Fibroblast of the aortic adventitia (primary cell): Measurements from ENCODE around the gene RUNX1. TPM values are rescaled to one million over a fixed set of nuclear protein-coding genes. Genes with fewer than 3 reads are reported as not detected.

Source experiments
- DNase-seq: peaks from one replicate; pipeline ENCODE4 v3.0.0-alpha.2; 2010; ENCODE audit warnings: low read depth
- H3K4me3 ChIP-seq: 2 replicates; pipeline ENCODE4 v1.5.1; 2011; ENCODE audit warnings: low read depth, mild to moderate bottlenecking, control low read depth, low read length, moderate library complexity
- CTCF ChIP-seq: IDR thresholded peaks from 2 replicates; pipeline ENCODE4 v1.5.1; 2011; ENCODE audit warnings: mild to moderate bottlenecking, low read length, control low read depth, inconsistent platforms; ENCODE audit not compliant: insufficient read depth
- total RNA-seq: library from RNA; depleted of rRNA; stranded (reverse); fragments of >200 nt; gene quantifications from 2 replicates; pipeline ENCODE4 v1.2.3, GENCODE V29; 2012; ENCODE audit warnings: low replicate concordance

RUNX1 gene
- total RNA-seq, 1 donor = 28.0 TPM

- no peak for DNase-seq
- no peak overlapping the region for H3K4me3 ChIP-seq
- TF ChIP-seq CTCF = no peak
Measured at GRCh38 chr21:34911360-34911759, 137.7 kb downstream of the RUNX1 start.

GRCh38 chr21:34910396-34910795, 138.7 kb downstream of the RUNX1 start:
- no peak for DNase-seq
- TF ChIP-seq CTCF = no peak

GRCh38 chr21:34909492-34910292, 139.4 kb downstream of the RUNX1 start:
- peak; percentile 62 for DNase-seq
- no peak overlapping the region for H3K4me3 ChIP-seq
- no peak for TF ChIP-seq CTCF

More at GRCh38 chr21:34910396-34910795, 138.7 kb downstream of the RUNX1 start:
- H3K4me3 ChIP-seq = no peak overlapping the region

GRCh38 chr21:34908419-34909055, 140.6 kb downstream of the RUNX1 start:
- H3K4me3 ChIP-seq = no peak overlapping the region
- TF ChIP-seq CTCF = no peak
- peak; percentile 84 for DNase-seq

GRCh38 chr21:34907461-34908418, 141.4 kb downstream of the RUNX1 start:
- no peak for TF ChIP-seq CTCF
- DNase-seq = no peak
- H3K4me3 ChIP-seq = no peak overlapping the region

GRCh38 chr21:34906401-34906800, 142.7 kb downstream of the RUNX1 start:
- DNase-seq = no peak
- no peak overlapping the region for H3K4me3 ChIP-seq
- no peak for TF ChIP-seq CTCF
